Esophagus muscularis mucosa (tissue), 4 donors: ENCODE results near the gene WBP11. TPM values are rescaled to one million over a fixed set of nuclear protein-coding genes. Genes with fewer than 3 reads are reported as not detected.

ENCODE experiments used
- DNase-seq: peaks from one replicate; pipeline ENCODE4 v3.0.0-alpha.2; 2017; ENCODE audit errors: extremely low spot score
- H3K27ac ChIP-seq, 4 donors: fragments of 200-600 bp; sonication (generic); replicated peaks in 1 of 4; 1 replicate in 3 of 4; 2 replicates in 1 of 4; pipeline ENCODE4 v1.5.1; 2016 to 2019; ENCODE audit warnings: mild to moderate bottlenecking in 1 of 4
- H3K27me3 ChIP-seq, 4 donors: fragments of 200-600 bp; sonication (generic); one replicate each; pipeline versions ENCODE4 v1.5.1 to v1.6.0; 2016 to 2019
- H3K36me3 ChIP-seq, 4 donors: fragments of 200-600 bp; sonication (generic); one replicate each; pipeline ENCODE4 v1.5.1; 2016 to 2019
- H3K4me1 ChIP-seq, 4 donors: fragments of 200-600 bp; sonication (generic); one replicate each; pipeline ENCODE4 v1.5.1; 2016 to 2019
- H3K4me3 ChIP-seq, 4 donors: fragments of 200-600 bp; sonication (generic); 1 replicate in 2 of 4; 2 replicates in 2 of 4; pipeline ENCODE4 v1.5.1; 2016 to 2019; ENCODE audit warnings: mild to moderate bottlenecking in 4 of 4, moderate library complexity in 1 of 4
- H3K9me3 ChIP-seq, 4 donors: fragments of 200-600 bp; sonication (generic); 1 replicate in 3 of 4; 2 replicates in 1 of 4; pipeline ENCODE4 v1.5.1; 2016 to 2019
- EP300 ChIP-seq: sonication (generic); formaldehyde crosslinking; IDR thresholded peaks from one replicate; pipeline ENCODE4 v1.6.1; 2017; ENCODE audit warnings: antibody characterized with exemption
- POLR2A ChIP-seq: fragments of 450-650 bp; IDR thresholded peaks from one replicate; pipeline ENCODE4 v1.6.1; 2017; ENCODE audit warnings: antibody characterized with exemption, moderate library complexity, mild to moderate bottlenecking, low read depth
- POLR2AphosphoS5 ChIP-seq, 2 donors: sonication (generic); formaldehyde crosslinking; IDR thresholded peaks; one replicate each; pipeline ENCODE4 v1.6.1; 2017; ENCODE audit warnings: antibody characterized with exemption in 2 of 2
- WGBS: methylation state at CpG from one replicate; pipeline ENCODE4 v1.1.5; 2018; 5-methylcytosine and 5-hydroxymethylcytosine counted together
- intact Hi-C: fragments of 100-400 bp; cut with DNase I; formaldehyde crosslinking; loops from one replicate; pipeline ENCODE4 v1.15.1; 2023
- total RNA-seq, 4 donors: library from RNA; depleted of rRNA; stranded (reverse); fragments of >200 nt; gene quantifications; one replicate each; pipeline versions ENCODE4 v1.1.0 to v1.2.1, GENCODE V29; 2016
- TF ChIP-seq, protein P1 (sequence below), 3 experiments: fragments of 200-600 bp in 2 of 3; fragments of 450-650 bp in 1 of 3; sonication (generic) in 2 of 3; IDR thresholded peaks; one replicate each; pipeline ENCODE4 v1.5.1; 2017 to 2019; ENCODE audit warnings: antibody characterized with exemption in 3 of 3, mild to moderate bottlenecking in 2 of 3, moderate library complexity in 1 of 3

Gene WBP11
- 10 to 100 TPM; 18.2 to 25.7 (median 19.1) TPM for total RNA-seq

DNA sequence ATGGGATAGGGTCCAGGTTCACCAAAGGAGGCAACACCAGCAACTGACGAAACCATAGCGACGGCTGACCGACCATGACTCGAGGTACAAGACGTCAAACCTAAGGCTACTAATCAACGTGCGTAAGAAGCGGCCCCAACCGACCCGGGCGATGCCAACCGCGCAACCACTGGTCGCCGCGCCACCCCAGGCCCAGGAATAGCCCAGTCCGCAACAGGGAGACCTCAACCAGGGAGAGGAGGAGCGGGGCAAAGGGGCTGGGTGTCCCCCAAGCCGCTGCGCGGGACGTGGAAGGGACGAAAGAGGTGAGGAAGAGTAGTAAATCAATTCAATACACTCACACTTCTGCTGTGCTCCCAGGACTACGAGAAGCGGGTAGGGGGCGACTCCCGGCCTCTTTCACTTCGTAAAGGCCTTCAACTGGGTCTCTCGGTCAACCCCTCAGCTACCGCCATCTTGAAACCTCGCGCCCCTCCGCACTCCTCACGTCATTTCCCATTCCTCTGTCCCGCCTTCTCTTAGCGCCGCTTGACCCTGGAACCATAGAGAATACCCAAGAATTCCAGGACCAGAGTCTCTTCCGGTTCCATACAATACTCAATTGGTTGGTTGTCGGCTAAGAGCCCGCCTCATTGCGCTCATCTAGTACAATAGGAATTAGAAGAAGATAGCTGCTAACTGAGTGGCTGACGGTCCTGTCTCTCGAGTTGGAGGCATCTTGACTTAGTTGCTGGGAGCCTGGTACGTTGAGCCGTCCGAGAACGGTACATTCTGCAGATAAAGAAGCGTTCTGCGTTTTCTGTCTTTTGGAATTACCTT lies at the start of gene WBP11, which contains the start of gene C12orf60:
Gene WBP11 (minus strand): TSS at position 468 of the 819 bp plus-strand sequence. CDS start 2,095 bp downstream, outside the sequence.
Gene C12orf60 (plus strand): TSS at position 660 of the 819 bp plus-strand sequence. CDS start 19,266 bp downstream, outside the sequence.
- intact Hi-C loops, result loop anchor here (5.0 kb wide), 1 partner anchor 36 kb away; no protein-coding TSS in a partner anchor
- DNase-seq, result peak; percentile 99
- H3K4me3 ChIP-seq, result peak within 1 kb of the TSS; percentile 82 to 96 (median 85)
- no peaks in the 10 kb centered on the region for H3K27me3 ChIP-seq
- H3K4me1 ChIP-seq, result peaks cover 13 to 24% (median 22%) of the 10 kb centered on the region in 4 donors
- no peaks in the 10 kb centered on the region for H3K9me3 ChIP-seq
- H3K27ac ChIP-seq, result peak within 1 kb of the TSS; percentile 91 to 96 (median 92)
- under 1% methylated on average over 44 of the region's 50 CpGs for WGBS
- TF ChIP-seq, protein P1, sequence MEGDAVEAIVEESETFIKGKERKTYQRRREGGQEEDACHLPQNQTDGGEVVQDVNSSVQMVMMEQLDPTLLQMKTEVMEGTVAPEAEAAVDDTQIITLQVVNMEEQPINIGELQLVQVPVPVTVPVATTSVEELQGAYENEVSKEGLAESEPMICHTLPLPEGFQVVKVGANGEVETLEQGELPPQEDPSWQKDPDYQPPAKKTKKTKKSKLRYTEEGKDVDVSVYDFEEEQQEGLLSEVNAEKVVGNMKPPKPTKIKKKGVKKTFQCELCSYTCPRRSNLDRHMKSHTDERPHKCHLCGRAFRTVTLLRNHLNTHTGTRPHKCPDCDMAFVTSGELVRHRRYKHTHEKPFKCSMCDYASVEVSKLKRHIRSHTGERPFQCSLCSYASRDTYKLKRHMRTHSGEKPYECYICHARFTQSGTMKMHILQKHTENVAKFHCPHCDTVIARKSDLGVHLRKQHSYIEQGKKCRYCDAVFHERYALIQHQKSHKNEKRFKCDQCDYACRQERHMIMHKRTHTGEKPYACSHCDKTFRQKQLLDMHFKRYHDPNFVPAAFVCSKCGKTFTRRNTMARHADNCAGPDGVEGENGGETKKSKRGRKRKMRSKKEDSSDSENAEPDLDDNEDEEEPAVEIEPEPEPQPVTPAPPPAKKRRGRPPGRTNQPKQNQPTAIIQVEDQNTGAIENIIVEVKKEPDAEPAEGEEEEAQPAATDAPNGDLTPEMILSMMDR (IDR thresholded peaks at IDR 0.05), result peak in 1 of 3 experiments; percentile 13
- TF ChIP-seq POLR2AphosphoS5 (IDR thresholded peaks at IDR 0.05) (peak; percentile 89 to 96), POLR2A (peak; percentile 13), EP300 (no peak)
- H3K36me3 ChIP-seq, result peaks cover 0 to 22% (median 11%) of the 10 kb centered on the region in 4 donors

DNA sequence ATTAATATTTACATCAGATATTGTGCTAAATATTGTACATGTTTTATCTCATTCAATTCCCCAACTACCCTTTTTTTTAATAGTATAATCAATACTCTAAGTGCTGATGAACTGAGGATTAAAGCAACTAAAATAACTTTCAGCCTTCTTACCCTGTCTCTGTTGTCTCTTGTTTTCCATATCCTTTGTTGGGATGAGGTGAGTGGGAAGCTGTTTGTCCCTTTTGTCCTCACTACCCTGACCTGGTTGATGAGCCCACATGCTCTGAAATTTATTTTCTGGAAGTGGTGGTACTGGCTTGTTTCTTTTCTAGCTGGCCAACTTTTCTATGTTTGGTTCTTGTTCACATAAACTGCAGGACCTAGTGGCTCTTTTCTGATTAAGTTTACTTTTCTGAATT lies 49.6 kb upstream of the WBP11 start:
- intact Hi-C loops, result no loop called here
- H3K36me3 ChIP-seq, result no peaks in the 10 kb centered on the region
- DNase-seq, result no peak
- no peaks in the 10 kb centered on the region for H3K27me3 ChIP-seq
- TF ChIP-seq, protein P1 (IDR thresholded peaks at IDR 0.05), result no peak
- TF ChIP-seq POLR2AphosphoS5 (IDR thresholded peaks at IDR 0.05), result no peak
- no peak for TF ChIP-seq POLR2A
- no peak for TF ChIP-seq EP300
- peaks cover 0 to 27% (median 14%) of the 10 kb centered on the region in 4 donors for H3K4me1 ChIP-seq
- no peaks in the 10 kb centered on the region for H3K9me3 ChIP-seq
- H3K4me3 ChIP-seq, result no peak overlapping the region
- H3K27ac ChIP-seq, result no peak overlapping the region

DNA sequence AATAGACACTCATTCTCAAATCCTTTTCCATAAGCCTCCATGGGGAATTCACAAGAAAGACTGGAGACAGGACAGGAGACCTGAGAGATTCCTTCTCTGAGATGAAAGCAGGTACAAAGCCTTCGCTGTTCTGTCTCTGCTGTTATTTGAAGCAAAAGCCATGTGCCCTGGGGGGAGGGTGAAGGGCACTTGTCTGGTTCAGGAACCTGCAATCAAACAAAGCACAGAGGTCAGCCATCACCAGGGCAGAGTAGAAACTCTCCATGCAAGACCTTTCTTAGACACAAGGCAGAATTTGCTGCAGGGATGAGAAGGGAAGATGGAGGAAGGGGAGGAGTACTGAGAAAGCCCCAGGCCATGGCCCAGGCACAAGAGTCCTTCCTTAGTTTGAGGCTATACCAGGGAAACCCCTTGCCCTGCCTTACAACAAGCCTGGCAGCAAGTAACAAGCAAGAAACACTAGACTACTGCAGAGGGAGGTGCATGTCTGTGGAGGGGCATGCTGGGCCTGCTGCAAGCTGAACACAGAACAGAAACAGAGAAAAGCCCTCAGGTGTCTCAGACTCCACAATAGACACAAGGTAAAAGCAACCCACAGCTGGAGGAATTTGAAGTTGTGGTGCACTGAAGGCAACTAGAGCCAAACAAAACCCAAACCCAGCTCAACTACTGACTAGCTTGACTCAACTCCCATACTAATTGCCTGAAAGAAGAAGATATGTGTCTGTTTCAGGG lies 47.8 kb upstream of the WBP11 start:
- H3K27ac ChIP-seq, result no peak overlapping the region
- WGBS, result 33% methylated on average over 1 of the region's 1 CpG
- no peak overlapping the region for H3K4me3 ChIP-seq
- TF ChIP-seq, protein P1 (IDR thresholded peaks at IDR 0.05), result no peak
- TF ChIP-seq EP300, result no peak
- no peak for TF ChIP-seq POLR2AphosphoS5 (IDR thresholded peaks at IDR 0.05)
- TF ChIP-seq POLR2A, result no peak
- no peak for DNase-seq
- peaks cover 15 to 44% (median 25%) of the 10 kb centered on the region in 4 donors for H3K4me1 ChIP-seq
- H3K9me3 ChIP-seq, result no peaks in the 10 kb centered on the region
- intact Hi-C loops, result no loop called here
- H3K27me3 ChIP-seq, result no peaks in the 10 kb centered on the region
- no peaks in the 10 kb centered on the region for H3K36me3 ChIP-seq

DNA sequence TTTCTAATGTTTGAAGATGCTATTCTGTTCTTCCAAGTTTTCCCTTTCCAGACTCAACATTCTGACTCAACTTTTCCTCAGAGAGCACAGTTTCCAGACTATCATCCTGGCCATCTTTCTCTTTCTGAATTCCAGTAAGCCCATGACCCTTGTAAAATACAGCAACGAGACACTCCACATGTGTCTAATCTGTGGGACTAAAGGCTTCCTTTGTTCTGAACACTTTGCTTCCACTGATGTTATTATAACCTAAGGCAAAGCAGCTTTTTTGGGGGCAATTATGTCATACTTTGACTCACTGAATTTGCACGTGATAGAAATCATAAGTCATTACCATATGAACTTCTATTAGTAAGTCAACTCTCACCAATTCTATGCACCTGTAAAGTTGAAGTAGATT lies 46.4 kb upstream of the WBP11 start:
- Histone ChIP-seq H3K27ac (peak overlapping the region in 1 of 4 donors; percentile 52), H3K9me3 (no peaks in the 10 kb centered on the region), H3K4me1 (peaks cover 23 to 49% (median 34%) of the 10 kb centered on the region in 4 donors), H3K36me3 (no peaks in the 10 kb centered on the region), H3K4me3 (no peak overlapping the region), H3K27me3 (no peaks in the 10 kb centered on the region)
- WGBS, result 44% methylated on average over 2 of the region's 2 CpGs
- intact Hi-C loops, result loop anchor here (5.0 to 10.0 kb wide), 3 partner anchors 38 to 373 kb away; partner anchors contain the start of genes MGP and RERG
- no peak for DNase-seq
- no peak for TF ChIP-seq EP300
- TF ChIP-seq POLR2AphosphoS5 (IDR thresholded peaks at IDR 0.05), result peak in 1 of 2 donors; percentile 46
